PC-3 (cell line): ENCODE results near the gene UBA7. TPM values are rescaled to one million over a fixed set of nuclear protein-coding genes. Genes with fewer than 3 reads are reported as not detected.

Experiments
- ATAC-seq: fragments of 200-7000 bp; cut with Tn5 transposase; 2 replicates; pipeline ENCODE4 v1.9.1; 2020; ENCODE audit warnings: mild to moderate bottlenecking, moderate library complexity
- BruUV-seq: library from RNA; stranded (reverse); fragments of 400-500 nt; replicated peaks from 2 replicates; lab custom pipeline; 2021; lab: Mats Ljungman, UMichigan
- CTCF ChIA-PET: fragments of 300-600 bp; sonication (Branson Sonifier 250); formaldehyde crosslinking; loops from one replicate; lab custom pipeline; 2022; ENCODE audit warnings: antibody characterized with exemption; lab: Charles Lee
- POLR2A ChIA-PET: fragments of 300-600 bp; sonication (Branson Sonifier 250); formaldehyde crosslinking; loops from one replicate; lab custom pipeline; 2022; ENCODE audit warnings: antibody characterized with exemption; ENCODE audit not compliant: unreplicated experiment; lab: Charles Lee
- DNase-seq: peaks from one replicate; pipeline ENCODE4 v3.0.0-alpha.2; 2015
- H2AFZ ChIP-seq: fragments of 300-600 bp; sonication (generic); 2 replicates; pipeline ENCODE4 v1.6.0; 2016; ENCODE audit warnings: antibody characterized with exemption, low read length
- H3F3A ChIP-seq: fragments of 300-600 bp; sonication (generic); one replicate; pipeline ENCODE4 v1.6.0; 2017; ENCODE audit warnings: antibody characterized with exemption, low read length, control low read depth, mild to moderate bottlenecking; ENCODE audit not compliant: unreplicated experiment
- H3K27ac ChIP-seq: fragments of 300-600 bp; sonication (generic); 2 replicates; pipeline ENCODE4 v1.5.1; 2016; ENCODE audit warnings: mild to moderate bottlenecking, low read length
- H3K27me3 ChIP-seq: fragments of 300-600 bp; sonication (generic); 2 replicates; pipeline ENCODE4 v1.6.1; 2016; ENCODE audit warnings: low read length, mixed read lengths
- H3K36me3 ChIP-seq: fragments of 300-600 bp; sonication (generic); 2 replicates; pipeline ENCODE4 v1.6.1; 2016; ENCODE audit warnings: low read depth, mixed run types, low read length, mixed read lengths
- H3K4me1 ChIP-seq: fragments of 300-600 bp; sonication (generic); 2 replicates; pipeline ENCODE4 v1.5.1; 2016; ENCODE audit warnings: low read length; ENCODE audit not compliant: insufficient read depth
- H3K4me2 ChIP-seq: fragments of 300-600 bp; sonication (generic); 2 replicates; pipeline ENCODE4 v1.6.0; 2016; ENCODE audit warnings: low read length
- H3K4me3 ChIP-seq: fragments of 300-600 bp; sonication (generic); 2 replicates; pipeline ENCODE4 v1.5.1; 2016; ENCODE audit warnings: mild to moderate bottlenecking, low read length, mixed read lengths
- H3K79me2 ChIP-seq: fragments of 300-600 bp; sonication (generic); 2 replicates; pipeline ENCODE4 v1.6.1; 2017; ENCODE audit warnings: low read length, mixed read lengths
- H3K9ac ChIP-seq: fragments of 300-600 bp; sonication (generic); 2 replicates; pipeline ENCODE4 v1.6.0; 2016; ENCODE audit warnings: mild to moderate bottlenecking, low read length
- H3K9me2 ChIP-seq: fragments of 300-600 bp; sonication (generic); replicated peaks from 2 replicates; pipeline ENCODE4 v1.6.1; 2016; ENCODE audit warnings: mixed run types, low read length, mixed read lengths
- H3K9me3 ChIP-seq: fragments of 300-600 bp; sonication (generic); 2 replicates; pipeline ENCODE4 v1.6.1; 2016; ENCODE audit warnings: low read length, mixed read lengths
- H4K20me1 ChIP-seq: fragments of 300-600 bp; sonication (generic); 2 replicates; pipeline ENCODE4 v1.6.1; 2016; ENCODE audit warnings: low read length, mixed read lengths
- EZH2 ChIP-seq: fragments of 300-600 bp; sonication (generic); IDR thresholded peaks from one replicate; pipeline ENCODE4 v1.6.1; 2017; ENCODE audit warnings: antibody characterized with exemption, mild to moderate bottlenecking, low read length; ENCODE audit not compliant: unreplicated experiment
- EZH2phosphoT487 ChIP-seq: fragments of 300-600 bp; sonication (generic); IDR thresholded peaks from 2 replicates; pipeline ENCODE4 v1.6.1; 2018; ENCODE audit warnings: mild to moderate bottlenecking, antibody characterized with exemption, low read length, borderline replicate concordance
- intact Hi-C: fragments of 100-400 bp; cut with micrococcal nuclease; formaldehyde crosslinking; loops from 2 replicates; pipeline ENCODE4 v1.9.0; 2023
- total RNA-seq: library from RNA; depleted of rRNA; stranded (reverse); fragments of >200 nt; gene quantifications from 2 replicates; pipeline ENCODE4 v1.2.3, GENCODE V29; 2014
- TF ChIP-seq, protein P1 (sequence below): fragments of 300-600 bp; sonication (generic); conservative IDR thresholded peaks from 2 replicates; pipeline ENCODE4 v1.5.1; 2017; ENCODE audit warnings: antibody characterized with exemption, low read depth, mild to moderate bottlenecking, low read length

Gene UBA7
- total RNA-seq, 1 experiment from 2014 or later = 3.6 TPM

DNA sequence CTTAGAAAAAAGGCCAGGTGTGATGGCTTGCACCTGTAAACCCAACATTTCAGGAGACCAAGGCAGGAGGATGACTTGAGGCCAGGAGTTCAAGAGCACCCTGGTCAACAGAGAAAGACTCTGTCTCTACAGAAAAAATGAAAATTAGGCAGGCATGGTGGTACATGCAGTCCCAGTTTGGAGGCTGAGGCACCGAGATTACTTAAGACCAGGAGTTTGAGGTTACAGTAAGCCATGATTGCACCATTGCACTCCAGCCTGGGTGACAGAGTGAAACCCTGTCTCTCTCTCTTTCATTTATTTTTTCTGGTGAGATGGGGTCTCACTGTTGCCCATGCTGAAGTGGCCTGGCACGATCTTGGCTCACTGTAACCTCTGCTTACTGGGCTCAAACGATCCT lies 52.1 kb downstream of the UBA7 start:
- BruUV-seq = no TSS peak
- Histone ChIP-seq H3F3A (no peaks in the 10 kb centered on the region), H3K27ac (no peak overlapping the region), H4K20me1 (no peaks in the 10 kb centered on the region), H3K9me3 (no peaks in the 10 kb centered on the region), H3K4me1 (no peaks in the 10 kb centered on the region), H3K4me2 (no peak overlapping the region), H3K36me3 (peaks cover 3% of the 10 kb centered on the region; the same call in 1 of the 2 replicates), H3K9ac (no peak overlapping the region), H2AFZ (no peak overlapping the region), H3K27me3 (no peaks in the 10 kb centered on the region), H3K79me2 (peaks cover 81% of the 10 kb centered on the region), H3K4me3 (no peak overlapping the region), H3K9me2 (no peaks in the 10 kb centered on the region)
- DNase-seq (no peak), ATAC-seq (no peak)
- TF ChIP-seq, protein P1, sequence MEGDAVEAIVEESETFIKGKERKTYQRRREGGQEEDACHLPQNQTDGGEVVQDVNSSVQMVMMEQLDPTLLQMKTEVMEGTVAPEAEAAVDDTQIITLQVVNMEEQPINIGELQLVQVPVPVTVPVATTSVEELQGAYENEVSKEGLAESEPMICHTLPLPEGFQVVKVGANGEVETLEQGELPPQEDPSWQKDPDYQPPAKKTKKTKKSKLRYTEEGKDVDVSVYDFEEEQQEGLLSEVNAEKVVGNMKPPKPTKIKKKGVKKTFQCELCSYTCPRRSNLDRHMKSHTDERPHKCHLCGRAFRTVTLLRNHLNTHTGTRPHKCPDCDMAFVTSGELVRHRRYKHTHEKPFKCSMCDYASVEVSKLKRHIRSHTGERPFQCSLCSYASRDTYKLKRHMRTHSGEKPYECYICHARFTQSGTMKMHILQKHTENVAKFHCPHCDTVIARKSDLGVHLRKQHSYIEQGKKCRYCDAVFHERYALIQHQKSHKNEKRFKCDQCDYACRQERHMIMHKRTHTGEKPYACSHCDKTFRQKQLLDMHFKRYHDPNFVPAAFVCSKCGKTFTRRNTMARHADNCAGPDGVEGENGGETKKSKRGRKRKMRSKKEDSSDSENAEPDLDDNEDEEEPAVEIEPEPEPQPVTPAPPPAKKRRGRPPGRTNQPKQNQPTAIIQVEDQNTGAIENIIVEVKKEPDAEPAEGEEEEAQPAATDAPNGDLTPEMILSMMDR = no peak
- TF ChIP-seq EZH2 (no peak), EZH2phosphoT487 (no peak)
- CTCF ChIA-PET = no interaction called here
- intact Hi-C loops = no loop called here
- POLR2A ChIA-PET = no interaction called here

DNA sequence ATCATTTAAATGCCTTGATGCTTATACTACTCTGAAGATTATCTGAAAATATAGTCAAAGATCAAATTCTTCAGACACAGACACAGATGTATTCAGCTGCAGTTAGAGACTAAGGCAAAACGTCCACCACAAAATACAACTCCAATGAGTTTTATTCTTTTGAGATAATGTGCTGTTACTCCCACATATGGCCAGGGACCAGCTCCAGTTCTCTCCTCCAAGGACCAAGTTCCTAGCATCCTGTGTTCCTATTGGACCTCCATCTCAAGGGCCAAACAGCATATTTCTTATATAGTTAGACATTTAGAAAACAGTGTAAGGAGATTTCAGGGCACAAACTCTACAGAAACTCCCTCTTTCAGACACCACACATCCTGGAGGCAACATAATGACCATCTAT lies 54.5 kb downstream of the UBA7 start:
- no peaks in the 10 kb centered on the region for H3K27me3 ChIP-seq
- BruUV-seq = no TSS peak
- no peak overlapping the region for H2AFZ ChIP-seq
- TF ChIP-seq EZH2 (no peak), EZH2phosphoT487 (no peak)
- H3K27ac ChIP-seq = no peak overlapping the region
- H4K20me1 ChIP-seq = no peaks in the 10 kb centered on the region; the same call in 1 of the 2 replicates
- no peaks in the 10 kb centered on the region for H3K9me3 ChIP-seq
- no peaks in the 10 kb centered on the region for H3F3A ChIP-seq
- DNase-seq (no peak), ATAC-seq (no peak)
- H3K4me1 ChIP-seq = no peaks in the 10 kb centered on the region
- no peaks in the 10 kb centered on the region for H3K9me2 ChIP-seq
- ChIA-PET POLR2A (no interaction called here), CTCF (no interaction called here)
- H3K36me3 ChIP-seq = peaks cover 3% of the 10 kb centered on the region; the same call in 1 of the 2 replicates
- H3K9ac ChIP-seq = no peak overlapping the region
- intact Hi-C loops = no loop called here
- no peak overlapping the region for H3K4me3 ChIP-seq
- H3K4me2 ChIP-seq = no peak overlapping the region
- H3K79me2 ChIP-seq = peaks cover 87% of the 10 kb centered on the region

DNA sequence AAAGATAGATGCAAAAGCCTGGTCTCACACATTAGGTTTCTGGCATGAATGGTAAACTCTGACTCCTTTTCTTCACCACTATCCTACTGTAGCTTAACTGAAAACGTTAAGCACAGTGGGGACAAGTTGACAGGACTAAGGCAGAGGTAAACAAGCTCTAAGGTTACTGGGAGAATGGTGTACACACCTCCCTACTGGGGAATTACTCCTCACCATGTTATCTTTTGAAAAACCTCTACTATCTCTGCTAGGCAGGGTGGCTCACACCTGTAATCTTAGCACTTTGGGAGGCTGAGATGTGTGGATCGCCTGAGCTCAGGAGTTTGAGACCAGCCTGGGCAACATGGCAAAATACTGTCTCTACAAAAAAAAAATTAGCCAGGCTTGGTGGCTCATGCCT lies 56.6 kb downstream of the UBA7 start:
- POLR2A ChIA-PET = no interaction called here
- no TSS peak for BruUV-seq
- H4K20me1 ChIP-seq = no peaks in the 10 kb centered on the region; the same call in 1 of the 2 replicates

More for the DNA sequence above, 56.6 kb downstream of the UBA7 start:
- Histone ChIP-seq H3K36me3 (peaks cover 3% of the 10 kb centered on the region; the same call in 1 of the 2 replicates), H3K27me3 (no peaks in the 10 kb centered on the region), H3K79me2 (peaks cover 86% of the 10 kb centered on the region), H3K27ac (no peak overlapping the region), H3K9ac (no peak overlapping the region), H3K9me2 (no peaks in the 10 kb centered on the region), H3K9me3 (no peaks in the 10 kb centered on the region), H3K4me1 (no peaks in the 10 kb centered on the region), H3K4me2 (no peak overlapping the region), H2AFZ (no peak overlapping the region), H3K4me3 (no peak overlapping the region), H3F3A (no peaks in the 10 kb centered on the region)
- DNase-seq (no peak), ATAC-seq (no peak)
- intact Hi-C loops = no loop called here
- TF ChIP-seq EZH2 (no peak), EZH2phosphoT487 (no peak)
- TF ChIP-seq, protein P1 = no peak
- CTCF ChIA-PET = no interaction called here
